Spinal cord (tissue), 10 donors: ENCODE data around the gene HSPA12B. TPM values are rescaled to one million over a fixed set of nuclear protein-coding genes. Genes with fewer than 3 reads are reported as not detected.

ENCODE experiments used
- DNase-seq, 6 donors: peaks; one replicate each; pipeline versions ENCODE4 v3.0.0 to v3.0.0-alpha.2; 2013 to 2015; ENCODE audit warnings: low spot score in 6 of 6, low read depth in 4 of 6
- H3K27ac ChIP-seq: one replicate; pipeline ENCODE4 v1.5.1; 2013; ENCODE audit warnings: low read depth, low read length, control low read depth
- H3K27me3 ChIP-seq: one replicate; pipeline ENCODE4 v1.6.1; 2013; ENCODE audit warnings: low read length; ENCODE audit not compliant: control insufficient read depth, insufficient read depth
- H3K36me3 ChIP-seq: one replicate; pipeline ENCODE4 v1.6.1; 2013; ENCODE audit warnings: low read length; ENCODE audit not compliant: control insufficient read depth, insufficient read depth
- H3K4me1 ChIP-seq: one replicate; pipeline ENCODE4 v1.6.1; 2013; ENCODE audit warnings: low read length; ENCODE audit not compliant: control insufficient read depth, insufficient read depth
- H3K4me3 ChIP-seq: one replicate; pipeline ENCODE4 v1.5.1; 2013; ENCODE audit warnings: low read depth, low read length, control low read depth
- H3K9me3 ChIP-seq: one replicate; pipeline ENCODE4 v1.6.1; 2013; ENCODE audit warnings: low read length; ENCODE audit not compliant: control insufficient read depth, insufficient read depth
- WGBS: methylation state at CpG from one replicate; pipeline ENCODE4 v1.1.5; 2013; ENCODE audit warnings: missing lambda C conversion rate; ENCODE audit not compliant: insufficient coverage; 5-methylcytosine and 5-hydroxymethylcytosine counted together
- polyA plus RNA-seq, 2 donors: library from polyadenylated mRNA; unstranded; fragments of 120-200 nt; gene quantifications; one replicate each; pipeline ENCODE4 v1.2.1, GENCODE V29; 2013; ENCODE audit not compliant: insufficient read length in 2 of 2
- total RNA-seq, 2 donors: library from RNA; depleted of rRNA in 1 of 2; stranded (reverse); fragments of 120-200 nt in 1 of 2; fragments of >200 nt in 1 of 2; gene quantifications; one replicate each; pipeline versions ENCODE4 v1.2.3 to v1.2.4, GENCODE V29; 2013 to 2014
- donor health status: healthy.

The HSPA12B gene
- total and polyA plus RNA-seq, 4 donors: 4.1 to 16.1 (median 14.0) TPM

DNA sequence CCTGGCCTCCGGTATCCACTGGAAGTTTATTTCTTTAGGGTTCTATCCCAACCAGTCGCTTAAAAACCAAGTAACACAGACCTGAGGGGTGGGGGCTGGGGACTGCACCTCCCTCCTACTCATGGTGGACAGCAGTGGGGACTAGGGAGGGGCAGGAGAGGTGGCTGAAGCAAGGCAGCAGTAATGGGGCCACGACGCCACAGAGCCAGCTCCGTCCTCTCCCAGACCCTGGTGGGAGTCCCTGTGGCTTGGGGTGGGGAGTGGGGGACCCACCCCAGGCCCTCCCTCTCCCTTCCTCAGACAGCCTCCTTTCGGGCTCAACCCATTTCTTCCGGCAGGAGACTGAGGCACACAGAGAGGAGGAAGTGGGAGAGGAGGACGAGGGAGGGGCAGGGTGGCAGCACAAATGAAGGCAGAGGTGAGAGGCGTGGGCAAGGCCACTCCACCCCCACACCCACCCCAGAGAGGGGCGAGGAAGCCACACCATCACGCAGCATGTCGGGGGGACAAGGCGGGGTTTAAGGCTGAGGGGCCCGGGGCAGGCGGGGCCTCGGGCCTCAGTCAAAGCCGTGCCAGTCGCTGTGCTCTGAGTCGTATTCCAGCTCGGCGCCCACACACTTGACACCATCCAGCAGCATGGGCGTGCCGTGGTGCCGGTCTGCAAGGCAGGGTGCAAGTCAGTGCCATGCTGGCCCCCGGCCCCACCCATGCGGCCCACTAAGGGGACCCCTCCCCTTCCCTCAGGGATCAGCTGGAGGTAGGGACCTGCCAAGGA lies 21.2 kb downstream of the HSPA12B start:
- no peak overlapping the region for H3K4me3 ChIP-seq
- DNase-seq: no peak
- peaks cover 33% of the 10 kb centered on the region for H3K27me3 ChIP-seq
- H3K27ac ChIP-seq: no peak overlapping the region
- peaks cover 47% of the 10 kb centered on the region for H3K36me3 ChIP-seq
- H3K9me3 ChIP-seq: no peaks in the 10 kb centered on the region
- 96% methylated on average over 15 of the region's 26 CpGs for whole genome bisulfite sequencing
- H3K4me1 ChIP-seq: peaks cover 29% of the 10 kb centered on the region

GRCh38 chr20:3754276-3754630 lies 21.8 kb downstream of the HSPA12B start:
- Histone ChIP-seq H3K27ac (no peak overlapping the region), H3K36me3 (peaks cover 53% of the 10 kb centered on the region)
- DNase-seq: no peak

GRCh38 chr20:3755269-3755668 lies 22.8 kb downstream of the HSPA12B start:
- no peak overlapping the region for H3K4me3 ChIP-seq
- peaks cover 28% of the 10 kb centered on the region for H3K4me1 ChIP-seq
- H3K9me3 ChIP-seq: no peaks in the 10 kb centered on the region
- no peak overlapping the region for H3K27ac ChIP-seq
- peaks cover 18% of the 10 kb centered on the region for H3K27me3 ChIP-seq
- H3K36me3 ChIP-seq: peaks cover 63% of the 10 kb centered on the region
- 91% methylated on average over 5 of the region's 7 CpGs for WGBS
- no peak for DNase-seq

More at GRCh38 chr20:3754276-3754630, 21.8 kb downstream of the HSPA12B start:
- 93% methylated on average over 13 of the region's 16 CpGs for WGBS
- Histone ChIP-seq H3K4me3 (no peak overlapping the region), H3K4me1 (peaks cover 28% of the 10 kb centered on the region), H3K27me3 (peaks cover 28% of the 10 kb centered on the region), H3K9me3 (no peaks in the 10 kb centered on the region)

DNA sequence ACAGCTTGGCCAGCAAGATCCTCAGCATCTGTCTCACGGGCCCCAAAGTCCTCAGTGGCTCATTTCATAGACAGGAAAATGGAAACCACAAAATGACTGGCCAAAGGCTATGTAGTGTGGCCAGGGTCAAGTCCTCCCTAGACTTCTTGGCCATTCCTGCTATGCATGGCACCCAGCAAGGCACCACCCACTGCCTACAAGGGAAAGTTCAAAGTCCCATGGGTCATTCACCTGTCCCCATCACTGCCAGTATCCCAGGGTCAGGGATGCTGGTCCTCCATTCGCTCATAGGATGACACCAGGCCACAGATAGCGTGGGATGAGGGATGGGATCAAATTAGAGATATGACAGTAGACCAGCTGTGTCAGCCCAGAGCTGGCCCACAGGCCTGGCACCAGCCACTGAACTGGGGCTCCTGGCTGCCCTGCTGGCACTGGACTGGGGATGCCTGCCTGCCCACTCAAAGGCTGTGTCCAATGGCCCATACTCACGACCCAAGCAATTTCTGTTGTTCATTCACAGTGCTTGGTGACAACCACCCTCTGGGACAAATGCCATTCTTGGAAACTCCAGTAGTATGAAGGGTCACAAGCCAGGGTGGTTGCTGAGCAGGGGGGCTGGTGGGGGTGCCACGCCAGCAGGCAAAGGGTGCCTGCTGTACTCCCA lies 23.5 kb downstream of the HSPA12B start:
- H3K36me3 ChIP-seq: peaks cover 68% of the 10 kb centered on the region
- WGBS: 85% methylated on average over 4 of the region's 5 CpGs
- peaks cover 11% of the 10 kb centered on the region for H3K27me3 ChIP-seq
- H3K4me1 ChIP-seq: peaks cover 29% of the 10 kb centered on the region
- no peak overlapping the region for H3K4me3 ChIP-seq
- peak in 1 of 6 donors; percentile 67 for DNase-seq
- H3K27ac ChIP-seq: no peak overlapping the region
- H3K9me3 ChIP-seq: no peaks in the 10 kb centered on the region

GRCh38 chr20:3757268-3757667 lies 24.8 kb downstream of the HSPA12B start:
- DNase-seq: no peak
- Histone ChIP-seq H3K27ac (no peak overlapping the region), H3K27me3 (peaks cover under 1% of the 10 kb centered on the region), H3K9me3 (no peaks in the 10 kb centered on the region), H3K36me3 (peaks cover 65% of the 10 kb centered on the region), H3K4me1 (peaks cover 22% of the 10 kb centered on the region), H3K4me3 (no peak overlapping the region)
- WGBS: no CpG with 5 or more reads among the region's 2 CpGs

- no peaks in the 10 kb centered on the region for H3K9me3 ChIP-seq
- DNase-seq: no peak
- peaks cover 20% of the 10 kb centered on the region for H3K4me1 ChIP-seq
- 92% methylated on average over 6 of the region's 11 CpGs for WGBS
- no peak overlapping the region for H3K27ac ChIP-seq
- H3K4me3 ChIP-seq: no peak overlapping the region
- H3K27me3 ChIP-seq: no peaks in the 10 kb centered on the region
- H3K36me3 ChIP-seq: peaks cover 63% of the 10 kb centered on the region
These were observed 26.1 kb downstream of the HSPA12B start for GRCh38 chr20:3758566-3758965.

DNA sequence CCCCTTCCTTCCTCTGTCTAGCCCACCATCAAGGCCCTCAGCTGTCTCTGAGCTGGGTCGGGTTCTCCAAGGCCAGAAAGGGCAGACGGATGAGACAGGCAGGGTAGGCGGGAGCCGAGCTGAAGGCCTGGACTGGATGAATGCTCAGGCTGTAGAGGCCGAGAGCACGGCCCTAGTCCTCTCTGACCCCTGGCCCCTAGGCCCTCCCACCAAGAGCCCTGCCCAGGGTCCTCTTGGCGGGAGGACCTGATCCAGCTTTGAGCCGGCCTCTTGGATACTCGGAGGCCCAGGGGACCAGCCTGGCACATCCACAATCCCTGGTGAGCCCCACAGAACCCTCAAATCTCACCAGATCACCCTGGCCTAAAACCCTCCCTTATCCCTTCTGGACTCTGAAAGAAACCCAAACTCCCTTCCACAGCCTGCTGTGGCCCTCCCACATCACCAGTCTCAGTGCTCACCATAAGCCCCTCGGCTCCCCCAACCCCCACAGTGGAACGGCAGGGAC lies 26.9 kb downstream of the HSPA12B start:
- DNase-seq: no peak
- no peaks in the 10 kb centered on the region for H3K9me3 ChIP-seq
- H3K4me3 ChIP-seq: no peak overlapping the region
- no peaks in the 10 kb centered on the region for H3K27me3 ChIP-seq
- peaks cover 24% of the 10 kb centered on the region for H3K4me1 ChIP-seq
- WGBS: 79% methylated on average over 11 of the region's 11 CpGs
- peaks cover 62% of the 10 kb centered on the region for H3K36me3 ChIP-seq
- H3K27ac ChIP-seq: no peak overlapping the region

DNA sequence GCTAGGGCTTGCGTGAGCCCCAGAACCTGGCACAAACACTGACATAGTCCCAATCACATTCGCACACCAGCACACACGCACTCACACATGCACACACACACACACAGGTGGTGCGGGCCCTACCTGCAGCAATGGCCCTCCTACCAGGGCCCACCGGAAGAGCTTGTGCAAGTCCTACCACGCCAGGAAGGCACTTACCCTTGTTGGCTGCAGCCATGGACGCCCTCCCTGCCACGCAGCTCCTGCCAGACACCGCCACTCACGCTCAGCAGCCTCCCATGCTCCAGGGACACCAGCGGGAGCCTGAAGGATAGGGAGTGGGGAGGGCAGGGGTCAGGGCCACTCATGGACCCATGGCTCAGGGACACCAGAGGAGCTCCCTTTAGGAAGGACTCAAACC lies 27.4 kb downstream of the HSPA12B start:
- peaks cover 59% of the 10 kb centered on the region for H3K36me3 ChIP-seq
- DNase-seq: no peak
- 90% methylated on average over 11 of the region's 11 CpGs for WGBS
- H3K4me3 ChIP-seq: no peak overlapping the region
- peaks cover 29% of the 10 kb centered on the region for H3K4me1 ChIP-seq
- H3K27me3 ChIP-seq: no peaks in the 10 kb centered on the region
- no peak overlapping the region for H3K27ac ChIP-seq
- no peaks in the 10 kb centered on the region for H3K9me3 ChIP-seq

DNA sequence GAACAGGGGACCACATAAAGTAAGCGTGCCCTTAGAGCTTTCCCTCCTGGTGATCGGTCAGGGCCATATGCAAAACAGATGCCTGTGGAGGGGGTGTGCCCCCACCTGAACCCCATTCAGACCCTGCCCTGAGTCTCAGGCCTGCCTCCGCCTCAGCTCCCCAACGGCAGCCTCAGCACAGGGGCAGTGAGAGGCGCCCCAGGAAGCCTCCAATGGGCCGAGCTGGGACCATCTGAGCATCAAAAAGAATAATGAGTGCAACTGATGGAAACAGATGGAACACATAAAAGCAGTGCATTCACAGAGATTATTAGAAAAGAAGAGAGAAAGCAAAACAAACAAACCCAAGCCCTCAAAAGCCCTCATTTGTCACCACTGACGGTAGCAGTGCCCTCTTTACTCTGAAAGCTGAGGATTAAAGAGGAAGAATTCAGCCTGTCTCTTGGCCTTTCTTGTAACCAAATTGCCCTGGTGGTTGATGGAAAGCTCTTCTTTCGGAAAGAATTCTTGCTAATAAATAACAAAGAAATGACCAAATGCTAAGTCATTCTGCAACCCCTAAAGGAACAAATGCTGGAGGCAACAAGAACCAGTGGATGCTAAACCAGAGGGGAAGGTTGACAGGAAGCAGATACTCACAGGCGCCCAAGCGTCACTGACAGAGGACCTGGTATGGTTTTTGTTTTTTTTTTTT lies 28.3 kb downstream of the HSPA12B start:
- peak in 1 of 6 donors; percentile 27 for DNase-seq
- no peaks in the 10 kb centered on the region for H3K27me3 ChIP-seq
- H3K4me3 ChIP-seq: no peak overlapping the region
- H3K36me3 ChIP-seq: peaks cover 50% of the 10 kb centered on the region
- H3K4me1 ChIP-seq: peaks cover 39% of the 10 kb centered on the region
- no peak overlapping the region for H3K27ac ChIP-seq
- WGBS: 38% methylated on average over 8 of the region's 10 CpGs
- no peaks in the 10 kb centered on the region for H3K9me3 ChIP-seq
